NT2/D1 (cell line): ENCODE data around the gene CD300LD.
"Not testable (repeated sequence)": the region's sequence is repeated elsewhere in the genome, so short reads cannot be mapped to it uniquely, and the experiment has no call there.

Experiments used
- DNase-seq: peaks from one replicate; pipeline ENCODE4 v3.0.0-alpha.2; 2011; ENCODE audit warnings: low read depth, low spot score
- H3K27me3 ChIP-seq: 2 replicates; pipeline ENCODE4 v1.6.0; 2011; ENCODE audit warnings: mild to moderate bottlenecking; ENCODE audit not compliant: insufficient read length, insufficient read depth
- H3K36me3 ChIP-seq: 2 replicates; pipeline ENCODE4 v1.6.1; 2011; ENCODE audit warnings: mild to moderate bottlenecking, low read length, mixed read lengths; ENCODE audit not compliant: insufficient read depth, insufficient read length
- H3K4me1 ChIP-seq: 2 replicates; pipeline ENCODE4 v1.5.1; 2011; ENCODE audit not compliant: insufficient read depth, insufficient read length
- H3K4me3 ChIP-seq: 2 replicates; pipeline ENCODE4 v1.5.1; 2011; ENCODE audit warnings: low read depth; ENCODE audit not compliant: insufficient read length
- H3K9ac ChIP-seq: 2 replicates; pipeline ENCODE4 v1.6.0; 2011; ENCODE audit warnings: low read depth; ENCODE audit not compliant: insufficient read length
- H3K9me3 ChIP-seq: 2 replicates; pipeline ENCODE4 v1.5.1; 2011; ENCODE audit warnings: mild to moderate bottlenecking, low read length; ENCODE audit not compliant: insufficient read depth
- SUZ12 ChIP-seq: IDR thresholded peaks from 2 replicates; pipeline ENCODE4 v1.6.1; 2011; ENCODE audit not compliant: insufficient read length, insufficient read depth; ENCODE audit errors: extremely low read depth
- YY1 ChIP-seq: IDR thresholded peaks from 2 replicates; pipeline ENCODE4 v1.6.1; 2011; ENCODE audit not compliant: insufficient read length, insufficient read depth
- ZNF274 ChIP-seq: IDR thresholded peaks from 2 replicates; pipeline ENCODE4 v1.6.1; 2011; ENCODE audit warnings: mild to moderate bottlenecking, low read depth, low read length

Gene CD300LD

DNA sequence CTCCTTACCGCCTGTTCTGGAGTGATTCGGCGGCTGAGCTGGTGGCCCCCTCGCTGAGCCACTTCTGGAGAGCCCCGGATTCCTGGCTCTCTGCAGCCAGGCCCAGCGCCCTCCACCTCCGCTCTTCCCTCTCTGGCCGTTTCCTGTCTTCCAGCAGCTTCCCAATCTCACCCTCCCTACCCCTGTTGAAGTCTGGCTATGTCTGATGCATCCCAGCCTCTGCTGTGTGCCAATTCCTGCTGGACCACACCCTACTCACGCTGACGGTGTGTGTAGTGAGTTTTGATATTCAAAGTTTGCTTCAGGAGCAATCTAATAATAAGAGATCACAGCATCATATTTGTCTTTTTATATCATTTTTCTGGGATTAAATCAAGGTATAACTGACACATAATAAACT, 9.4 kb downstream of the CD300LD start:
- TF ChIP-seq YY1 (no peak), ZNF274 (no peak)
- H3K27me3 ChIP-seq = no peaks in the 10 kb centered on the region
- no peak for DNase-seq
- no peak overlapping the region for H3K4me3 ChIP-seq
- H3K9me3 ChIP-seq = peaks cover 9% of the 10 kb centered on the region; the same call in 1 of the 2 replicates
- no peaks in the 10 kb centered on the region for H3K4me1 ChIP-seq
- H3K9ac ChIP-seq = no peak overlapping the region
- no peaks in the 10 kb centered on the region for H3K36me3 ChIP-seq

DNA sequence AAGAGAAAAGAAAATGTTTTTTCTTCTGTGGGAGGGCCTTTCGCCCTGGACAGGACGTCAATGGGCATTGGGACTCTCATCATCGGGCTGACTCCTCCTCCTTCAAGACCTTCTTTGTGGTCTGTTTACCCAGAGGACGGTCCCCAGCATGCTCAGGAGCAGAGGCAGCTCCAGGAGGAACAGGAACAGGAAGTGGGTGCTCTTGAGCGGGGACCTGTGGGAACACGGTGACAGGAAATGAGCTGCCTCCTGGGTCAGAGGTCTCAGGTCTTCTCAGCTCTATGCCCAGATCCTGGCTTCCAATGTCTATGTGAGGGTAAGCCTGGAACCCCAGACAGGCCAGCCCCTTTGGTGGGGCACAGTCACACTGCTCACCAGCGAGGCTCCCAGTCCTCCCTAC, 12.2 kb downstream of the CD300LD start:
- no peaks in the 10 kb centered on the region for H3K4me1 ChIP-seq
- no peak overlapping the region for H3K9ac ChIP-seq
- H3K9me3 ChIP-seq = peaks cover 9% of the 10 kb centered on the region; the same call in 1 of the 2 replicates
- no peaks in the 10 kb centered on the region for H3K36me3 ChIP-seq
- no peak overlapping the region for H3K4me3 ChIP-seq
- no peaks in the 10 kb centered on the region for H3K27me3 ChIP-seq
- TF ChIP-seq ZNF274 (no peak), SUZ12 (no peak)
- DNase-seq = no peak

DNA sequence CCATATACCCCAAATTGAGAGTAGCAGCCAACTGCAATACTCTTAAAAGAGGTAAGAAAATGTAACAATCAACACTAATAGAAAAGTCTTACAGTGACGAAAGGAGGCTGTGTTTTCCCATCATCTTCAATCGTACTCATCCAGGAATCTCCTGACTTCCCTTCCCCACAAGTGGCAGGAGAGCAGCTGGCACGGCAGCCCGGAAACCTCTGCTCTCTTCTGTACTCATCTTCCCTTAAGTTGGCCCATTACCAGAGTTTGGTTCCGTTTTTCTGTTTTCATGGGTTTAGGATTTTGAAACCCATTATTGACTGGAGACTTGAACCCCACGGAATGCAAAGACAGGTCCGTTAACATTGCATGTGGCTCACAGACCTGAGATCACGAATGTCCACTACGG, 13.1 kb downstream of the CD300LD start:
- no peak overlapping the region for H3K4me3 ChIP-seq
- peaks cover 4% of the 10 kb centered on the region for H3K27me3 ChIP-seq
- H3K9me3 ChIP-seq = 0 out of 2 replicates have a peak, but pooled peaks cover under 1% of the 10 kb centered on the region
- H3K4me1 ChIP-seq = no peaks in the 10 kb centered on the region
- DNase-seq = no peak
- TF ChIP-seq SUZ12 (no peak), YY1 (no peak), ZNF274 (no peak)
- no peaks in the 10 kb centered on the region for H3K36me3 ChIP-seq
- H3K9ac ChIP-seq = no peak overlapping the region

DNA sequence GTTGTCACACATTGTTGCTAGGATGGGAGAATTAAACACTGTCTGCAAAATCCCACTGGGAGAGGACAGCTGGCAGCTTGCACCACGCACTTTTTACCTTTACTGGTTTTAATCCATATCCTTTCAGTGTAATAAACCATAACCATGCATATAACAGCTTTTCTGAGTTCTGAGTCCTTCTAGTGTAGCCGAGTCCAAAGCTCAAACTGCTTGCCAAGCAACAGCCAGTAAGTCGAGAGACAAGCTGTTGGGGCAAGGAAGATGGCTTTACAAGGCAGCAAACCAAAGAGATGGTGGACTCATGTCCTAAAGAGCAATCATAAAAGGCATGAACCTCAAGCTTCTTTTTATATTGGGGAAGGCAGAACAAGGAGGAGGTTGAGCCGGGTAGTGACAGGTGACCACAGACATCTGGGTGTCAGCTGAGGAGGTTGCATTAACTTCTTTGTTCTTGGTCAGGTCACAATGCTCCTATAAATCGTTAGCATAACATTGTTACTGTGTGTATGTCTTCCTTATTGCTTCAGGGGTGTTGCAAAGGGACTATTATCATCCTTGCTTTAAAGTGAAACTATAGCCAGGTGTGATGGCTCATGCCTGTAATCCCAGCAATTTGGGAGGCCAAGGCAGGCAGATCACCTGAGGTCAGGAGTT, 17.5 kb downstream of the CD300LD start:
- Histone ChIP-seq H3K9me3 (no peaks in the 10 kb centered on the region), H3K4me3 (no peak overlapping the region), H3K27me3 (peaks cover 17% of the 10 kb centered on the region), H3K9ac (no peak overlapping the region), H3K36me3 (no peaks in the 10 kb centered on the region), H3K4me1 (peaks cover 3% of the 10 kb centered on the region)
- TF ChIP-seq SUZ12 (no peak), YY1 (no peak), ZNF274 (no peak)
- no peak for DNase-seq

DNA sequence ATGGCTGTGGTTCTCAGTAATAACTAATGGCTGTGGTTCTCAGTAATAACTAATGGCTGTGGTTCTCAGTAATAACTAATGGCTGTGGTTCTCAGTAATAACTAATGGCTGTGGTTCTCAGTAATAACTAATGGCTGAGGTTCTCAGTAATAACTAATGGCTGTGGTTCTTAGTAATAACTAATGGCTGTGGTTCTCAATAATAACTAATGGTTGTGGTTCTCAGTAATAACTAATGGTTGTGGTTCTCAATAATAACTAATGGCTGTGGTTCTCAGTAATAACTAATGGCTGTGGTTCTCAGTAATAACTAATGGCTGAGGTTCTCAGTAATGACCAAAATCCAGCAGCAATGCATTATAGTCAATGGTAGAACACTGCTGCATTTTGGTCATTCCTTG, 18.4 kb downstream of the CD300LD start:
- H3K36me3 ChIP-seq, DNase-seq, H3K9ac ChIP-seq, H3K4me1 ChIP-seq, H3K9me3 ChIP-seq, H3K4me3 ChIP-seq: not testable (repeated sequence)
- H3K27me3 ChIP-seq = peaks cover 18% of the 10 kb centered on the region

DNA sequence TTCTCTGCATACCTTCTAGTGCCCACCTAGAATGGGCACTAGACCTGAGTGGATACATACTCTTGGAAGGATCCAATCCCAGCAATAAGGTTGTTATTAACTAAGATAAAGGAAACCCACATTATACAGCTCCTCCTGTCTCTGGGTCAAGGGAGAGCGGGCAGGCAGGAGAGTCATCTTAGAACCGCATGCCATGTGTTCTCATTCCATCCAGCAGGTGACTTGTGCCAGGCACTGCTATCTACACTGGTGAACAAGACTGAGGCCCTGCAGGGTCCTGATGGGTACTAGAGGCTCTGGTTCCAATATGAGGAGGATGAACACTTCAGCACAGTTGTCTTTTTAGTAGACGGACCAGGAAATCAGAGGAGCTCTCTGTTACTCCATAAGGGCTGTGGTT, 18.9 kb downstream of the CD300LD start:
- no peak overlapping the region for H3K9ac ChIP-seq
- no peaks in the 10 kb centered on the region for H3K36me3 ChIP-seq
- no peak overlapping the region for H3K4me3 ChIP-seq
- H3K9me3 ChIP-seq = no peaks in the 10 kb centered on the region
- peaks cover 8% of the 10 kb centered on the region for H3K4me1 ChIP-seq
- peaks cover 18% of the 10 kb centered on the region for H3K27me3 ChIP-seq
- no peak for DNase-seq
- TF ChIP-seq YY1 = no peak
- no peak for TF ChIP-seq SUZ12
- TF ChIP-seq ZNF274 = no peak

DNA sequence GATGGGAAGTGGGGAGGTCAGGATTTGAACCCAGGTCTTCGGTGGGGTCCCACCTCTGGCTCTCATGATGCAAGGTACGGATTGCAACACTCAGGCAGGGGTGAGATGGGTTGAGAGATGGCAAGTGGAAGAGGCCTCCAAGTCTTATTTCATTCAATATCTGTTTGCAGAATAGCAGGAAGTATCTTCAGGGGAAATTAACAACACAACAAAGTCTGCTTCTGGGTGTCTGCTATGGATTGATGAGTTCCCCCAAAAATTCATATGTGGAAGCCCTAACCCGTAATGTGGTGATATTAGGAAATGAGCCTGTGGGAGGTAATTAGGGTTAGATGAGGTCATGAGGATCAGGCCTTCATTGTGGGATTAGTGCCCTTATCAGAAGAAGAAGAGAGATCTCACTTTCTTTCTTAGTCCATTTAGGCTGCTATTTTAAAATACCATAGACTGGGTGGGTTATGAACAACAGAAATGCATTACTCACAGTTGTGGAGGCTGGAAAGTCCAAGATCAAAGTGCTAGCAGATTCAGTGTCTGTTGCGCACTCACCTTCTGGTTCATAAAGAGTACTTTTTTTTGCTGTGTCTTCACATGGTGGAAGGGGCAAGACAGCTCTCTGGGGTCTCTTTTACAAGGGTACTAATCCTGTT, 20.3 kb downstream of the CD300LD start:
- Histone ChIP-seq H3K9ac (no peak overlapping the region), H3K4me1 (peaks cover 8% of the 10 kb centered on the region), H3K9me3 (no peaks in the 10 kb centered on the region), H3K4me3 (no peak overlapping the region), H3K36me3 (no peaks in the 10 kb centered on the region), H3K27me3 (peaks cover 18% of the 10 kb centered on the region)
- no peak for DNase-seq
- TF ChIP-seq ZNF274 = no peak
- no peak for TF ChIP-seq SUZ12
- no peak for TF ChIP-seq YY1
